Osteocyte (in vitro differentiated cells): ENCODE results near the gene KIAA0586. TPM values are rescaled to one million over a fixed set of nuclear protein-coding genes. Genes with fewer than 3 reads are reported as not detected.

ENCODE experiments used
- DNase-seq: peaks from one replicate; pipeline ENCODE4 v3.0.0; 2021; ENCODE audit warnings: mixed read lengths; ENCODE audit not compliant: unreplicated experiment; ENCODE audit errors: extremely low spot score
- H3K27ac Mint-ChIP-seq: one replicate; pipeline ENCODE4 v1.8.0; 2021; ENCODE audit warnings: mild to moderate bottlenecking, mixed read lengths; ENCODE audit not compliant: unreplicated experiment
- H3K27me3 Mint-ChIP-seq: one replicate; pipeline ENCODE4 v1.8.0; 2021; ENCODE audit warnings: mixed read lengths; ENCODE audit not compliant: unreplicated experiment
- H3K36me3 Mint-ChIP-seq: one replicate; pipeline ENCODE4 v1.8.0; 2021; ENCODE audit warnings: mixed read lengths; ENCODE audit not compliant: unreplicated experiment
- H3K4me1 Mint-ChIP-seq: one replicate; pipeline ENCODE4 v1.8.0; 2021; ENCODE audit warnings: mixed read lengths; ENCODE audit not compliant: unreplicated experiment
- H3K4me3 Mint-ChIP-seq: one replicate; pipeline ENCODE4 v1.8.0; 2021; ENCODE audit warnings: mild to moderate bottlenecking, moderate library complexity, mixed read lengths; ENCODE audit not compliant: unreplicated experiment
- H3K9me3 Mint-ChIP-seq: one replicate; pipeline ENCODE4 v1.8.0; 2021; ENCODE audit warnings: mixed read lengths; ENCODE audit not compliant: unreplicated experiment
- CTCF ChIP-seq: fragments of 200-600 bp; sonication (generic); IDR thresholded peaks from 2 replicates; pipeline ENCODE4 v1.5.0; 2021; ENCODE audit warnings: antibody characterized with exemption, mild to moderate bottlenecking, moderate library complexity
- total RNA-seq: library from RNA; stranded (reverse); gene quantifications from 2 replicates; pipeline ENCODE4 v1.2.1, GENCODE V29; 2021

KIAA0586 gene
- total RNA-seq, 1 donor from 2014 or later: 19.0 TPM

- DNase-seq: no peak
- Mint-ChIP-seq H3K36me3 (peaks cover 7% of the 10 kb centered on the region), H3K27me3 (no peaks in the 10 kb centered on the region), H3K4me1 (peaks cover 4% of the 10 kb centered on the region), H3K27ac (no peak overlapping the region), H3K4me3 (no peak overlapping the region), H3K9me3 (no peaks in the 10 kb centered on the region)
- no peak for TF ChIP-seq CTCF
Measured at GRCh38 chr14:58540749-58541632, 113.5 kb downstream of the KIAA0586 start.

- no peak overlapping the region for H3K27ac Mint-ChIP-seq
- no peak for TF ChIP-seq CTCF
- no peak for DNase-seq
- H3K9me3 Mint-ChIP-seq: no peaks in the 10 kb centered on the region
- H3K4me3 Mint-ChIP-seq: no peak overlapping the region
- no peaks in the 10 kb centered on the region for H3K27me3 Mint-ChIP-seq
- H3K36me3 Mint-ChIP-seq: peaks cover 7% of the 10 kb centered on the region
- H3K4me1 Mint-ChIP-seq: peaks cover 4% of the 10 kb centered on the region
Measured at GRCh38 chr14:58541633-58542022, 114.1 kb downstream of the KIAA0586 start.

- no peak for DNase-seq
- Mint-ChIP-seq H3K4me3 (no peak overlapping the region), H3K36me3 (peaks cover 7% of the 10 kb centered on the region), H3K27me3 (no peaks in the 10 kb centered on the region), H3K4me1 (peaks cover 4% of the 10 kb centered on the region), H3K9me3 (no peaks in the 10 kb centered on the region), H3K27ac (no peak overlapping the region)
- no peak for TF ChIP-seq CTCF
Measured at GRCh38 chr14:58543253-58543652, 115.7 kb downstream of the KIAA0586 start.

- H3K4me1 Mint-ChIP-seq: peaks cover 7% of the 10 kb centered on the region
- H3K4me3 Mint-ChIP-seq: no peak overlapping the region
- H3K9me3 Mint-ChIP-seq: no peaks in the 10 kb centered on the region
- DNase-seq: no peak
- H3K36me3 Mint-ChIP-seq: peaks cover 7% of the 10 kb centered on the region
- no peak overlapping the region for H3K27ac Mint-ChIP-seq
- no peaks in the 10 kb centered on the region for H3K27me3 Mint-ChIP-seq
- TF ChIP-seq CTCF: no peak
Measured at GRCh38 chr14:58547649-58548048, 120.1 kb downstream of the KIAA0586 start.

GRCh38 chr14:58549105-58549757 is 121.7 kb downstream of the KIAA0586 start:
- Mint-ChIP-seq H3K36me3 (no peaks in the 10 kb centered on the region), H3K9me3 (no peaks in the 10 kb centered on the region), H3K4me1 (peaks cover 8% of the 10 kb centered on the region), H3K4me3 (no peak overlapping the region), H3K27me3 (no peaks in the 10 kb centered on the region), H3K27ac (no peak overlapping the region)
- TF ChIP-seq CTCF: no peak
- DNase-seq: no peak
